Panc1 (cell line): ENCODE measurements around the gene KCNN3. TPM values are rescaled to one million over a fixed set of nuclear protein-coding genes. Genes with fewer than 3 reads are reported as not detected.

Source experiments
- ATAC-seq: fragments of 200-7000 bp; cut with Tn5 transposase; 2 replicates; pipeline ENCODE4 v1.9.1; 2020; ENCODE audit warnings: mild to moderate bottlenecking, moderate library complexity
- BruUV-seq: library from RNA; stranded (reverse); fragments of 400-500 nt; replicated peaks from 2 replicates; lab custom pipeline; 2021; lab: Mats Ljungman, UMichigan
- CTCF ChIA-PET: fragments of 300-600 bp; sonication (Branson Sonifier 250); formaldehyde crosslinking; loops from one replicate; lab custom pipeline; 2022; ENCODE audit warnings: antibody characterized with exemption; lab: Charles Lee
- POLR2A ChIA-PET: fragments of 300-600 bp; sonication (Branson Sonifier 250); formaldehyde crosslinking; loops from one replicate; lab custom pipeline; 2022; ENCODE audit warnings: antibody characterized with exemption; lab: Charles Lee
- DNase-seq: peaks from one replicate; pipeline ENCODE4 v3.0.0-alpha.2; 2010; ENCODE audit warnings: low read depth, low spot score
- H3K27ac ChIP-seq: 2 replicates; pipeline ENCODE4 v1.5.1; 2011; ENCODE audit warnings: mild to moderate bottlenecking, low read length, inconsistent platforms
- H3K27me3 ChIP-seq: fragments of 200-500 bp; sonication (Bioruptor generic); 2 replicates; pipeline ENCODE4 v1.6.0; 2014; ENCODE audit warnings: low read length, inconsistent platforms; ENCODE audit not compliant: control insufficient read depth, insufficient read depth
- H3K36me3 ChIP-seq: fragments of 200-500 bp; sonication (Bioruptor generic); 2 replicates; pipeline ENCODE4 v1.5.1; 2014; ENCODE audit warnings: inconsistent platforms, mild to moderate bottlenecking, low read length, moderate library complexity; ENCODE audit not compliant: control insufficient read depth, insufficient read depth
- H3K4me1 ChIP-seq: 2 replicates; pipeline ENCODE4 v1.5.1; 2011; ENCODE audit warnings: inconsistent platforms, mild to moderate bottlenecking, low read length, moderate library complexity; ENCODE audit not compliant: control insufficient read depth, insufficient read depth
- H3K4me3 ChIP-seq, 2 experiments: 2 replicates each; pipeline ENCODE4 v1.5.1; 2011 to 2012; ENCODE audit warnings: low read depth in 2 of 2, low read length in 2 of 2, mild to moderate bottlenecking in 2 of 2, inconsistent platforms in 1 of 2, moderate library complexity in 1 of 2
- H3K9me3 ChIP-seq: fragments of 200-500 bp; sonication (Bioruptor generic); 2 replicates; pipeline ENCODE4 v1.5.1; 2014; ENCODE audit warnings: low read depth, mild to moderate bottlenecking, inconsistent platforms, low read length, moderate library complexity; ENCODE audit not compliant: control insufficient read depth, insufficient read depth
- CTCF ChIP-seq: fragments of 450-650 bp; IDR thresholded peaks from 2 replicates; pipeline ENCODE4 v1.5.1; 2017; ENCODE audit warnings: mild to moderate bottlenecking
- POLR2AphosphoS5 ChIP-seq: IDR thresholded peaks from 2 replicates; pipeline ENCODE4 v1.6.1; 2012; ENCODE audit warnings: mild to moderate bottlenecking, low read depth, low read length, moderate library complexity
- REST ChIP-seq, 2 experiments: IDR thresholded peaks; 2 replicates each; pipeline ENCODE4 v1.6.1; 2011 to 2012; ENCODE audit warnings: low read depth in 2 of 2, control low read depth in 1 of 2, low read length in 1 of 2, mild to moderate bottlenecking in 1 of 2, moderate library complexity in 1 of 2; ENCODE audit not compliant: insufficient read depth in 1 of 2
- SIN3A ChIP-seq: IDR thresholded peaks from 2 replicates; pipeline ENCODE4 v1.6.1; 2012; ENCODE audit warnings: low read depth, mild to moderate bottlenecking, low read length, moderate library complexity, borderline replicate concordance; ENCODE audit not compliant: insufficient read depth
- TCF7L2 ChIP-seq: IDR thresholded peaks from 2 replicates; pipeline ENCODE4 v1.6.1; 2011; ENCODE audit warnings: mild to moderate bottlenecking, low read depth, low read length, inconsistent platforms
- in situ Hi-C: cut with HindIII; loops from 2 replicates; pipeline ENCODE4 v1.10.0; 2016; ENCODE audit warnings: low sequenced_read_pairs, low pct_unique_long_range_greater_than_20kb
- intact Hi-C: fragments of 100-400 bp; cut with micrococcal nuclease; formaldehyde crosslinking; loops from one replicate; pipeline ENCODE4 v1.10.0; 2022; ENCODE audit not compliant: unreplicated experiment
- total RNA-seq: library from RNA; stranded (reverse); gene quantifications from one replicate; pipeline ENCODE4 v1.2.1, GENCODE V29; 2021; ENCODE audit not compliant: unreplicated experiment

Gene KCNN3
- total RNA-seq, 1 experiment from 2014 or later, result 0.05 TPM

- DNase-seq (no peak), ATAC-seq (peak; percentile 10)
- H3K4me3 ChIP-seq, result no peak overlapping the region
- peaks cover 7% of the 10 kb centered on the region; the same call in 1 of the 2 replicates for H3K4me1 ChIP-seq
- TF ChIP-seq CTCF, result no peak
- no peak for TF ChIP-seq TCF7L2
- TF ChIP-seq REST (IDR thresholded peaks at IDR 0.05; ENCODE audit: insufficient read depth in 1 of 2, low read depth in 2 of 2, low read length in 1 of 2), result no peak
- TF ChIP-seq POLR2AphosphoS5, result no peak
- no peak for TF ChIP-seq SIN3A
- no TSS peak for BruUV-seq
- H3K27me3 ChIP-seq, result peaks cover 3% of the 10 kb centered on the region; the same call in 1 of the 2 replicates
- no peaks in the 10 kb centered on the region for H3K9me3 ChIP-seq
- CTCF ChIA-PET, result interaction anchor here (0.9 to 1.5 kb wide), 6 partner anchors 112 to 399 kb away, joined by 3 to 14 read pairs (median 6); no protein-coding TSS in a partner anchor
- intact Hi-C loops, result loop anchor here (2.0 to 5.0 kb wide), 2 partner anchors 58 to 112 kb away; partner anchors contain the start of gene PMVK
- in situ Hi-C loops, result no loop called here
- POLR2A ChIA-PET, result no interaction called here
- H3K36me3 ChIP-seq, result no peaks in the 10 kb centered on the region
- no peak overlapping the region for H3K27ac ChIP-seq
Observed at GRCh38 chr1:154879038-154879421, 8.9 kb upstream of the KCNN3 start.

- Histone ChIP-seq H3K36me3 (no peaks in the 10 kb centered on the region), H3K4me3 (no peak overlapping the region), H3K4me1 (peaks cover 7% of the 10 kb centered on the region; the same call in 1 of the 2 replicates), H3K27me3 (peaks cover 3% of the 10 kb centered on the region; the same call in 1 of the 2 replicates), H3K27ac (no peak overlapping the region), H3K9me3 (no peaks in the 10 kb centered on the region)
- ChIA-PET POLR2A (no interaction called here), CTCF (interaction anchor here (0.6 to 1.5 kb wide), 7 partner anchors 24 to 399 kb away, joined by 3 to 14 read pairs (median 5); no protein-coding TSS in a partner anchor)
- DNase-seq (peak; percentile 42), ATAC-seq (peak; percentile 96)
- in situ Hi-C loops (no loop called here), intact Hi-C loops (loop anchor here (1.0 to 5.0 kb wide), 3 partner anchors 58 to 209 kb away; partner anchors contain the start of gene PMVK)
- BruUV-seq, result no TSS peak
- TF ChIP-seq CTCF, result peak; percentile 93
- no peak for TF ChIP-seq POLR2AphosphoS5
- peak in 1 of 2 experiments; percentile 60; a peak in 1 of 4 replicates for TF ChIP-seq REST (IDR thresholded peaks at IDR 0.05; ENCODE audit: insufficient read depth in 1 of 2, low read depth in 2 of 2, low read length in 1 of 2)
- no peak for TF ChIP-seq SIN3A
- no peak for TF ChIP-seq TCF7L2
Observed at GRCh38 chr1:154878371-154879037, 8.4 kb upstream of the KCNN3 start.
